Adrenal gland (tissue), 12 donors: Measurements from ENCODE around the gene GPD1. TPM values are rescaled to one million over a fixed set of nuclear protein-coding genes. Genes with fewer than 3 reads are reported as not detected.

Experiments
- DNase-seq, 7 donors: peaks; one replicate each; pipeline ENCODE4 v3.0.0-alpha.2; 2019 to 2020
- H3K27ac ChIP-seq, 5 donors: fragments of 200-600 bp; sonication (generic) in 4 of 5; 1 replicate in 3 of 5; 2 replicates in 2 of 5; pipeline versions ENCODE4 v1.5.1 to v1.8.0; 2016 to 2020; ENCODE audit warnings: mild to moderate bottlenecking in 1 of 5
- H3K27me3 ChIP-seq: fragments of 200-600 bp; 2 replicates; pipeline ENCODE4 v1.8.0; 2021
- H3K36me3 ChIP-seq, 2 donors: fragments of 200-600 bp; replicated peaks in 1 of 2; 1 replicate in 1 of 2; 2 replicates in 1 of 2; pipeline versions ENCODE4 v1.5.1 to v1.8.0; 2018 to 2022
- H3K4me1 ChIP-seq, 2 donors: fragments of 200-600 bp; replicated peaks in 1 of 2; 1 replicate in 1 of 2; 2 replicates in 1 of 2; pipeline versions ENCODE4 v1.5.1 to v1.8.0; 2018 to 2021
- H3K4me3 ChIP-seq, 4 donors: fragments of 200-600 bp; sonication (generic) in 3 of 4; one replicate each; pipeline ENCODE4 v1.5.1; 2016 to 2018
- H3K9me3 ChIP-seq, 3 donors: fragments of 200-600 bp; sonication (generic) in 1 of 3; replicated peaks in 1 of 3; 1 replicate in 2 of 3; 2 replicates in 1 of 3; pipeline versions ENCODE4 v1.5.1 to v1.8.0; 2016 to 2021
- CTCF ChIP-seq, 6 experiments: fragments of 450-650 bp in 4 of 6; fragments of 200-600 bp in 2 of 6; sonication (generic) in 1 of 6; IDR thresholded peaks; 1 replicate in 5 of 6; 2 replicates in 1 of 6; pipeline versions ENCODE4 v1.5.1 to v1.8.0; 2016 to 2021; ENCODE audit warnings: antibody characterized with exemption in 6 of 6, mild to moderate bottlenecking in 2 of 6, moderate library complexity in 1 of 6
- POLR2A ChIP-seq, 2 donors: fragments of 450-650 bp; IDR thresholded peaks; one replicate each; pipeline ENCODE4 v1.6.1; 2017; ENCODE audit warnings: antibody characterized with exemption in 2 of 2, mild to moderate bottlenecking in 2 of 2, moderate library complexity in 1 of 2
- WGBS, 4 donors: extraction: QIAGEN DNeasy Blood & Tissue Kit in 2 of 4; methylation state at CpG; one replicate each; pipeline versions ENCODE4 v1.1.5 to v1.1.7; 2013 to 2017; 5-methylcytosine and 5-hydroxymethylcytosine counted together
- intact Hi-C, 2 donors: fragments of 100-400 bp; cut with DNase I; formaldehyde crosslinking; loops; one replicate each; pipeline versions ENCODE4 v1.14.1 to v1.15.0; 2022 to 2023
- polyA plus RNA-seq, 3 donors: library from polyadenylated mRNA; stranded (reverse); fragments of 200-250 nt in 2 of 3; fragments of 350-450 nt in 1 of 3; fragmentation: Illumina TruSeq in 1 of 3; extraction: RNeasy Lipid Tissue Mini Kit (QIAGEN cat#74804) in 1 of 3; gene quantifications; one replicate each; pipeline ENCODE4 v1.2.3, GENCODE V29; 2013 to 2014
- total RNA-seq, 9 donors: library from RNA; depleted of rRNA in 4 of 9; stranded (reverse); fragments of >200 nt in 4 of 9; fragments of 120-200 nt in 1 of 9; fragmentation: NEBNext Ultra II Directional in 1 of 9; extraction: Animal tissue kit (Norgen Biotek cat#: 25700) in 1 of 9; gene quantifications; one replicate each; pipeline versions ENCODE4 v1.1.0 to v1.2.4, GENCODE V29; 2013 to 2023
- donor health status: healthy with polysubstance abuse.
- donor health status: Bipolar disorder and iron deficiency.
- donor health status: DM: yes; HTN: yes; CAD: no.
- donor health status: DM: no; HTN: no; CAD: no.
- donor health status: DM: no; HTN: no; CAD: no.
- donor health status: DM: yes; HTN: yes; CAD: no.

Gene GPD1
- total and polyA plus RNA-seq, 12 donors, result 0.43 to 36.9 (median 2.6) TPM

- Histone ChIP-seq H3K4me3 (no peak overlapping the region), H3K4me1 (peaks cover 11 to 14% of the 10 kb centered on the region in 2 donors), H3K27me3 (peaks cover 6% of the 10 kb centered on the region), H3K36me3 (no peaks in the 10 kb centered on the region), H3K27ac (no peak overlapping the region), H3K9me3 (no peaks in the 10 kb centered on the region)
- intact Hi-C loops, result loop anchor here (5.0 to 10.0 kb wide), 4 partner anchors 87 to 195 kb away; partner anchors contain the start of gene AQP6 (in 1 of the 2)
- TF ChIP-seq CTCF (IDR thresholded peaks at IDR 0.05), result no peak
- no peak for TF ChIP-seq POLR2A (IDR thresholded peaks at IDR 0.05)
- DNase-seq, result no peak
- WGBS, 4 donors, result 68 to 75% (median 72%) methylated on average over 9 to 12 of the region's 12 CpGs
Measured at GRCh38 chr12:50059440-50060119, 44.2 kb upstream of the GPD1 start.

GRCh38 chr12:50060120-50060468, 43.7 kb upstream of the GPD1 start:
- WGBS, 4 donors, result 66 to 94% (median 79%) methylated on average over 3 to 4 of the region's 4 CpGs
- TF ChIP-seq CTCF (IDR thresholded peaks at IDR 0.05), result no peak
- TF ChIP-seq POLR2A (IDR thresholded peaks at IDR 0.05), result no peak
- intact Hi-C loops, result loop anchor here in 1 of 2 donors (5.0 kb wide), 1 partner anchor 88 kb away; the partner anchor contains the start of gene AQP6
- no peak overlapping the region for H3K4me3 ChIP-seq
- peaks cover 11 to 14% of the 10 kb centered on the region in 2 donors for H3K4me1 ChIP-seq
- no peaks in the 10 kb centered on the region for H3K9me3 ChIP-seq
- DNase-seq, result no peak
- no peak overlapping the region for H3K27ac ChIP-seq
- H3K27me3 ChIP-seq, result peaks cover 6% of the 10 kb centered on the region
- H3K36me3 ChIP-seq, result no peaks in the 10 kb centered on the region

GRCh38 chr12:50061171-50061570, 42.6 kb upstream of the GPD1 start:
- TF ChIP-seq CTCF (IDR thresholded peaks at IDR 0.05) (no peak), POLR2A (IDR thresholded peaks at IDR 0.05) (no peak)
- intact Hi-C loops, result loop anchor here in 1 of 2 donors (5.0 kb wide), 1 partner anchor 89 kb away; the partner anchor contains the start of gene AQP6
- Histone ChIP-seq H3K4me1 (peaks cover 9 to 11% of the 10 kb centered on the region in 2 donors), H3K9me3 (no peaks in the 10 kb centered on the region), H3K27ac (no peak overlapping the region), H3K4me3 (no peak overlapping the region), H3K36me3 (no peaks in the 10 kb centered on the region), H3K27me3 (no peaks in the 10 kb centered on the region)
- DNase-seq, result peak in 1 of 7 donors; percentile 19
- 64 to 88% (median 84%) methylated on average over 2 of the region's 2 CpGs for WGBS, 4 donors

- DNase-seq, result no peak
- Histone ChIP-seq H3K4me1 (peaks cover 0 to 6% of the 10 kb centered on the region in 2 donors), H3K27me3 (no peaks in the 10 kb centered on the region), H3K9me3 (no peaks in the 10 kb centered on the region), H3K27ac (no peak overlapping the region), H3K36me3 (no peaks in the 10 kb centered on the region), H3K4me3 (no peak overlapping the region)
- TF ChIP-seq POLR2A (IDR thresholded peaks at IDR 0.05) (no peak), CTCF (IDR thresholded peaks at IDR 0.05) (no peak)
- 65 to 75% (median 72%) methylated on average over 6 of the region's 6 CpGs for WGBS, 4 donors
- intact Hi-C loops, result loop anchor here in 1 of 2 donors (5.0 kb wide), 1 partner anchor 90 kb away; the partner anchor contains the start of gene AQP6
Measured at GRCh38 chr12:50061946-50062686, 41.7 kb upstream of the GPD1 start.
